Measurements from ENCODE around the gene SPRR2G.
"Not testable (repeated sequence)": the region's sequence is repeated elsewhere in the genome, so short reads cannot be mapped to it uniquely, and the experiment has no call there.

Gene SPRR2G

DNA sequence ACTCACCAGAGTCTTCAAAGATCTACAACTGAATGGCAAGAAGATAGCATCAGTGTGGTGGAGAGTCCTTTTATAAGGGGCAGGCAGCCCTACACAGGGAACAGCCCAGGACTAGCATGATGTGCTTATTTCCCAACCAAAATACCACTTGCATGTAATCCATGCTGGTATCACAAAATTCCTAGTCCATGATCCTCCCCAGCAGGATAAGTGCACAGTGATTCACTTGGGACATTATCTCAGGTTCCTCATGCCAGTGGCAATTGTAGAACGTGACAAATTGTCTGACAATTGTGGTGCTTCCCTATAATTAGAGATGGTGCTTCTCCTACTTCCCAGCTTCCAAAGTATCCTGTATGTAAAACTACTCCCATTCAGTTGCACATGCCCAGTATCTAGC lies at the start of gene SPRR2G:
Gene SPRR2G (minus strand): TSS at position 45 of the 400 bp plus-strand sequence. CDS start 780 bp downstream, outside the sequence.
- DNase-seq (ENCODE audit: low read depth), result no peak

GRCh38 chr1:153195216-153195615 lies 44.5 kb upstream of the SPRR2G start:
- no peak for DNase-seq (ENCODE audit: low read depth)

GRCh38 chr1:153194331-153195050 lies 43.8 kb upstream of the SPRR2G start:
- no peak for DNase-seq (ENCODE audit: low read depth)

DNA sequence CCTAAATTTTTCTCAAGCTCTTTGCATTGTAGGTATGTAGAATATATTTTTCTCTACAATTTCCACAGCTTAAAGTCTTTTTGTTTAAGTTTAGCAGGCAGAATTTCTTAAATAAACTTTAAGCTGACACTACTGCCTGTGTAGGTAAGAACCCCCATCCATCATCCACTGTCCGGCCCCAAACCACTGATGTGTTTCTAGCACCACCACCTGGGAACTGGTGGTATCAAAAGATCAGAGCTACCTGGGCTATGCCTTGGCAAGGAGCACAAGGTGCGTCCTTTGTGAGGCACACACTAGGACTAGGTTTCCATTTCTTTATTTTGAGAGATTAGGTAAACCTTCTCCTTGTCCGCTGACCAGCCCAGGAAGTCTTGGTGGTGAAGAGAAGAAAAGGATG lies 42.0 kb upstream of the SPRR2G start:
- no peak for DNase-seq (ENCODE audit: low read depth)

- DNase-seq (ENCODE audit: low read depth), result no peak
Measured at GRCh38 chr1:153190373-153190772, 39.7 kb upstream of the SPRR2G start.

DNA sequence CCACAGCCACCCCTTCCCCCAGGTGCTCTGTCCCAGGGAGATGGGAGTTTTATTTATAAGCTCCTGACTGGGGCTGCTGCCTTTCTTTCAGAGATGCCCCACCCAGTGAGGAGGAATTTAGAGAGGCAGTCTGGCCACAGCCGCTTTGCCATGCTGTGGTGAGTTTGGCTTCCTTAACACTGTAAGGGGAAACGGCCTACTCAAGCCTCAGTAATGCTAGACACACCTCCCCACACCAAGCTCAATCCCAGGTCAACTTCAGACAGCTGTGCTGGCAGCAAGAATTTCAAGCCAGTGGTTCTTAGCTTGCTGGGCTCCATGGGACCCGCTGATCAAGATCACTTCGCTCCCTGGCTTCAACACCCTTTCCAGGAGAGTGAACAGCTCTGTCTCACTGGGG lies 37.6 kb upstream of the SPRR2G start:
- DNase-seq (ENCODE audit: low read depth), result not testable (repeated sequence)

- DNase-seq (ENCODE audit: low read depth), result no peak
Measured at GRCh38 chr1:153180556-153180955, 29.9 kb upstream of the SPRR2G start.

DNA sequence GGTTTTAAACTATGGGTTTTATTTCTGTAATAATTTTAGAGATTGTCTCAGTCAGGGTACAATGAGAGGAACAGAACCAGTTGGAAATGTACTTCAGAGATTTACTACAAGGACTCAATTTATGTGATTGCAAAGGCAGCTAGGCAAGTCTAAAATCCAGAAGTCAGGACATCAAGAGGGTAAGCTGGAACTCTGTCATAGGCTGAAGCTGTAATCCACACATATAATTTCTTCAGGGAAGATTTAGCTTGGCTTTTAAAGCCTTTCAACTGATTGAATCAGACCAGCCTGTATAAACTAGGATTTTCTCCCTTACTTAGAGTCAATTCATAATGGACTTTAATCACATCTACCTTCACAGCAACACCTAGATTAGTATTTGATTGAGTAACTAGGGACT lies 28.2 kb upstream of the SPRR2G start:
- DNase-seq (ENCODE audit: low read depth), result no peak

GRCh38 chr1:153174624-153175023 lies 23.9 kb upstream of the SPRR2G start:
- no peak for DNase-seq (ENCODE audit: low read depth)

- DNase-seq (ENCODE audit: low read depth), result no peak
Measured at GRCh38 chr1:153168686-153169085, 18.0 kb upstream of the SPRR2G start.

GRCh38 chr1:153155541-153155940 lies 4.9 kb upstream of the SPRR2G start:
- no peak for DNase-seq (ENCODE audit: low read depth)

DNA sequence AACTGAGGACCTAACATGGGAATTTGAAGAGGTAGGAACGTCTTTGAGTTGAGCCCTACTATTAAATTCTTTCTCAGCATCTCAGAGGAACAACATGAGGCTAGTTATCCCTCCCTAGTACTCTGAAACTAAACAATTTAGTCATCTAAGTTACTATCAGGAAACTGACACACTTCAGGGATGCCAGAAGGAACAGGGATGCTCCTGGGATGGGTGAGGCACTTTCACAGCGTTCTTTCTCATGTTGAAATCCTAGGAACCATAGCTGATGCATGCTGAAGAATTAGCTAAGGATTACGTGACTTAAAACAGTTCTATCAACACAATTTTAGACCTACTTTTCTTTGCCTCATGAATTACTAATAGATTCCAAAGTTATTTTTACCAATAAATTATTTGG lies 1.8 kb upstream of the SPRR2G start:
- DNase-seq (ENCODE audit: low read depth), result no peak

- no peak for DNase-seq (ENCODE audit: low read depth)
Measured at GRCh38 chr1:153141377-153141776, 9.3 kb downstream of the SPRR2G start.

DNA sequence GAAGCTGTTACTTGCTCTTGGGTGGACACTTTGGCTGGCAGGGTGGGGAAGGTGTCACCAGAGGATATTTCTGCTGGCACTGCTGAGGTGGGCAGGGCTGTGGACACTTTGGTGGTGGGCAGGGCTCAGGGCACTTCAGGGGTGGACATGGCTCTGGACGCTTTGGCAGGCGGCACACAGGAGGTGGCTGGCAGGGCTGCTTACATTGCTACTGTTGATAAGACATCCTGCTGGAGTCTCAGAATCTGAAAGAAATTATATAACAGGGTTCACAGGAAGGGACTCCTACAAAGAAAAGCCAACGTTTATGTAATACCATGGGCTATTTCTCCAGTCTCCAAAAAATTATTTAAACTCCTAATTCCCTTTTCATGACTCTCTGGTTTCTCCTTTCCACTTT lies 10.2 kb downstream of the SPRR2G start:
- DNase-seq (ENCODE audit: low read depth), result no peak

GRCh38 chr1:153133743-153134142 lies 16.9 kb downstream of the SPRR2G start:
- no peak for DNase-seq (ENCODE audit: low read depth)

GRCh38 chr1:153133267-153133666 lies 17.4 kb downstream of the SPRR2G start:
- no peak for DNase-seq (ENCODE audit: low read depth)

- DNase-seq (ENCODE audit: low read depth), result not testable (repeated sequence)
Measured at GRCh38 chr1:153128688-153129087, 22.0 kb downstream of the SPRR2G start.

DNA sequence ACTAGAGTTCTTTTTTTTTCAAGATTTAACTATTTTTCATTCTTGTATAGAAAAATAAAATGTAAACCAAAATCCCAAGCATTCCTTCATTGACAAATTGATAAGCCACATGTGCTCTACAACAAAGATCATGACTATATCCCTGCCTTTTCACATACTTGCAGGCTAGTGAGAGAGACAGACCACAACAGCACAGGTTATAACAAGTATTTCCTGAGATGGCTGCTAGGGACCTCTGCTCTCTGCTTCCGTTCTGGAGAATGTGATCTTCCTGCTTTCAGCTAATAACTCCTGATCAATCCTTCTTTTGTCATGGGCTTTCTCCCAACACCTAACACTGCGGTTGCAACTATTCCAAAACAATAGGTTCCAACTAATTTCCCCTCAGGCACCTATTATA lies 23.4 kb downstream of the SPRR2G start:
- DNase-seq (ENCODE audit: low read depth), result no peak

DNA sequence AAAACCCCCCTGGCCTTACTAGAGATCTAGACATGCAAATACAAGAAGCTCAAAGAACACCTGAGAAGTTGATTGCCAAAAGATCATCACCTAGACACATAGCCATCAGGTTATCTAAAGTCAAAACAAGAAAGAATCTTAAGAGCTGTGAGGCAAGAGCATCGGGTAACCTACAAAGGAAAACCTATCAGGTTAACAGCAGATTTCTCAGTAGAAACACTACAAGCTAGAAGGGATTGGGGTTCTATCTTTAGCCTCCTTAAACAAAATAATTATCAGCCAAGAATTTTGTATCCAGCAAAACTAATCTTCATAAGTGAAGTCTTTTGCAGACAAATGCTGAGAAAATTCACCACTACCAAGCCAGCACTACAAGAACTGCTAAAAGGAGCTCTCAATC lies 25.2 kb downstream of the SPRR2G start:
- DNase-seq (ENCODE audit: low read depth), result no peak

DNA sequence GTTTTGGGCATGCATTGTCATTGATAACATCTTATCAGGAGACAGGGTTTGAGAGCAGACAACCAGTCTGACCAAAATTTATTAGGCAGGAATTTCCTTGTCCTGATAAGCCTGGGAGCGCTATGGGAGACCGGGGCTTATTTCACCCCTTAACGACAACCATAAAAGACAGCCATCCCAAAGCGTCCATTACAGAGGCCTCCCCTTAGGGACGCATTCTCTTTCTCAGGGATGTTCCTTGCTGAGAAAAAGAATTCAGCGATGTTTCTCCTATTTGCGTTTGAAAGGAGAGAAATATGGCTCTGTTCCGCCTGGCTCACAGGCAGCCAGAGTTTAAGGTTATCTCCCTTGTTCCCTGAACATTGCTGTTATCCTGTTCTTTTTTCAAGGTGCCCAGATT lies 26.9 kb downstream of the SPRR2G start:
- DNase-seq (ENCODE audit: low read depth), result not testable (repeated sequence)

GRCh38 chr1:153122831-153123421 lies 27.8 kb downstream of the SPRR2G start:
- DNase-seq (ENCODE audit: low read depth), result no peak

GRCh38 chr1:153120945-153121344 lies 29.7 kb downstream of the SPRR2G start:
- DNase-seq (ENCODE audit: low read depth), result no peak

DNA sequence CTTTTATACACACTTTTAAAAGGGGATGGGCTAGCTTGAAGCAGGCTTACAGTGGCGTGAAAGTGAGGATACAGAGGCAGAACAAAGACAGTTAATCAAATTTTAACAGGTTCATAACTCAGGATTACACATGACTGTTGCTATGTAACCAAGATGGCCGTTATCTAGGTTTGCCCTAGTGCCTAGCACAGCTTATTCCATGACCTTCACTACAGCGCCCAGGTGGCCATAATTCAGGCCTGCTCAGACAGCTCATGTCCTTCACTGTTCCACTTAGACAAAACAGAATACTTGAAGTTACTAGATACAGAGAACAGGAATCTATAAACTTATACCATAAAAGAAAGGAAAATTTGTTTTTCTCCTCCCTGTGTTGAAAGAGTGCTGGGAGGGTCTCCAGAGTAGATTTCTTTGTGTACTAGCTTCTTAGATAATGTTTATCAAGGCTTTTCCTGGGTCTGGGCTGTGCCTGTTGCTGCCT lies 31.2 kb downstream of the SPRR2G start:
- no peak for DNase-seq (ENCODE audit: low read depth)

- not testable (repeated sequence) for DNase-seq (ENCODE audit: low read depth)
Measured at GRCh38 chr1:153115264-153115663, 35.4 kb downstream of the SPRR2G start.

All from stromal cell of bone marrow (primary cell).